Stimulated activated CD8-positive, alpha-beta memory T cell treated with anti-CD3 and anti-CD28 coated beads, Interleukin-4, amount 100 ng/mL, for 24 hours (primary cell): ENCODE data around the gene MEGF6.
"Not testable (repeated sequence)": the region's sequence is repeated elsewhere in the genome, so short reads cannot be mapped to it uniquely, and the experiment has no call there.

Source experiments
- DNase-seq: peaks from one replicate; pipeline ENCODE4 v3.0.0-alpha.2; 2020; ENCODE audit warnings: low read depth

The MEGF6 gene

DNA sequence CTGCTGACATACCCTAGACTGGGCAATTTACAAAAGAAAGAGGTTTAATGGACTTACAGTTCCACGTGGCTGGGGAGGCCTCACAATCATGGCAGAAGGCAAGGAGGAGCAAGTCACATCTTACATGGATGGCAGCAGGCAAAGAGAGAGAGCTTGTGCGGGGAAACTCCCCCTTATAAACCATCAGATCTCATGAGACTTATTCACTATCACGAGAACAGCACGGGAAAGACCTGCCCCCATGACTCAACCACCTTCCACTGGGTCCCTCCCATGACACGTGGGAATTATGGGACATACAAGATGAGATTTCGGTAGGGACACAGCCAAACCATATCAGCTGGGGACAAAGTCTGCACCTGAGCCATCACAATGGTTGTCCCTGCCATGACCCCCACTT is 35.8 kb downstream of the MEGF6 start:
- not testable (repeated sequence) for DNase-seq

DNA sequence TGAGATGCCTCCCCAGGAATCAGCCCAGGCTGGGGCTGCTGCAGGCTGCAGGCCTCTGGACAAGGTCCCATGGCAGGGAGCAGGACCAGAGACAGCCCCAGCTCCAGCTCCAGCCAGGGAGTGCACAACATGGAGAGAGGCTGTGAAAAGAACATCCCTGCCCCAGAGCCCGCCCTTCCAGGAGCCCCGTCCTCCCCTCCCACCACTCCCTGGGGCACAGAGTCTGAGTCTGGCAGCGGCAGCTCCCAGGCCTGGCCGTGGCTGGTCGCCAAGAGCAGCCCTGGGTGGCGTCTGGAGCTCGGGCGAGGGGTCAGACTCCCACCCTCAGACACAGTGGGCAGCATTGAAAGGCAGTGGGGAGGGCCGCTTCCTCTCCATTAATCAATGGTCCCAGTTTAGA is 37.8 kb downstream of the MEGF6 start:
- no peak for DNase-seq

DNA sequence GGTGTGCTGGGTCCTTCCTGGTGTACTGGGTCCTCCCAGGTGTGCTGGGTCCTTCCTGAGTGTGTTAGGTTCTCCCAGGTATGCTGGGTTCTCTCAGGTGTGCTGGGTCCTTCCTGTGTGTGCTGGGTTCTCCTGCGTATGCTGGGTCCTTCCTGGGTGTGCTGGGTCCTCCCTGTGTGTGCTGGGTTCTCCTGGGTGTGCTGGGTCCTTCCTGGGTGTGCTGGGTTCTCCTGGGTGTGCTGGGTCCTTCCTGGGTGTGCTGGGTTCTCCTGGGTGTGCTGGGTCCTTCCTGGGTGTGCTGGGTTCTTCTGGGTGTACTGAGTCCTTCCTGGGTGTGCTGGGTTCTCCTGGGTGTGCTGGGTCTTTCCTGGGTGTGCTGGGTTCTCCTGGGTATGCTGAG is 38.7 kb downstream of the MEGF6 start:
- not testable (repeated sequence) for DNase-seq

DNA sequence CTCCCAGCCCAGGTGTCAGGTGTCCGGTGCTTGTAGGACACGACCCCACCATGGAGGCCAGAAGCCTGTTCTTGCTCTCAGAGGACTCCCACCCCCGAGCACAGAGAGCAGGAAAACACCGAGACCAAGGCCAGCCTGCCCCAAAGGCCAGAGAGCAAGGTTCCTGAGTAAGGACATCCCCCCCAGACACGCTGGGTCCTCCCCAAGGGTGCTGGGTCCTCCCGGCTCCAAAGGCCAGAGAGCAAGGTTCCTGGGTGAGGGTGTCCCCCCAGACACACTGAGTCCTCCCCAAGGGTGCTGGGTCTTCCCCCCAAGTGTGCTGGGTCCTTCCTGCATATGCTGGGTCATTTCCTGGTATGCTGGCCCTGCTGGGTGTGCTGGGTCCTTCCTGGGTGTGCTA is 40.0 kb downstream of the MEGF6 start:
- no peak for DNase-seq

DNA sequence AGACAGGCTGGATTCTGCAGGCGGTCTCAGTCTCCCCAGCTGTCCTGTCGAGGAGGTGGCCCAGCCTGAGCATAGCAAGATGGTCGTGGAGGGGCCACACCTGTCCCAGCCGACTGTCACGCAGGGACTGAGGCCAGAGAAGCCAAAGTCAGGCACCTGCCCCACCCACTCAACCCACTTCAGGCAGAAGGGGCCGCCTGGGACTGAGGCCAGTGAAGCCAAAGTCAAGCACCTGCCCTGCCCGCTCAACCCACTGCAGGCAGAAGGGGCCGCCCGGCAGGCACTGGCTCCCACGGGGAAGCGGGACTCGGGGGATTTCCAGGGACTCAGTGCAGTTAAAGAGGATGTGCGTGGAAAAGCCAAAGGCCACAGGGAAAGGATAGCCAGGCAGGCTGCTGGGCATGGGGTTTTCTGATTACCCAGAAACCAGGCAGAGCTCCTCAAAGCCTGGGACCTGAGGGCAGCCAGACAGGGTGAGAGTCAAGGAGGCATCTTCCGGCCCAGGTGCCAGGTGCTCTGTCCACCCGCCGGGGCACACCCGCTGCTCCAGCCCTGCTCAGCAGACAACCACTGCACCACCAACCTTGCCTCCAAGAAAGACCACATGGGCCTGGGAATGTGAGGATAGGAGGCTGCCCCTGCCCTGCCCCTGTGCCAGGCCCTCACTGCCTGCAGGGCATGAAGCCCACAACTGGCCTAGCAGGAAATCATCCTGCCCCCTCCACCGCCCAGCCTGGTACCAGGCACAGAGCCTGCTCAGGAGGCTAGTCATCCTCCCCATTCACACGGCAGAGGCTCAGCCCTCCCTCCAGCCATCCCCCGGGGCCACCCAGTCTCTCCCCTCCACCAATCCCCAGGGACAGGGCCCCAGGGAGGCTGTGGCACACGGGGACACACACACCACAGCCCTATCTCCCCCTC is 41.0 kb downstream of the MEGF6 start:
- DNase-seq: no peak

DNA sequence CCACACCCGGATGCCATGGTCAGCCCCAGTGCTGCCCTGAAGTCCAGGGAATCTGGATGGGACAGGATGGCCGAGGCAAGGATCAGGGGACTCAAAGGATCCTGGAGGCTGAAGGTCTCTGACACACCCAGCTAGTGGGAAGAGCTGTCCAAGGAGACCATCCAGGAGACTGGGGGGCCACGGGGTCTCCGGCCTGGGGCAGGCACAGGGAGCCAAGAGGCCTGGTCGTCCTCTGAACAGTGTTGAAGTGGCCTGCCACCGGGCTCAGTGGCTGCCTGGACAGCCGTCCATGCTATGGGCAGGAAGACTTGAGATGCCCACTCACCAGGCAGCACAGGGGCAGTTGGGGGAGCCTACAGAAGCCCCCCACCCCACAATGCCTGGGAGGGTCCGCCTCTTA is 41.9 kb downstream of the MEGF6 start:
- no peak for DNase-seq

DNA sequence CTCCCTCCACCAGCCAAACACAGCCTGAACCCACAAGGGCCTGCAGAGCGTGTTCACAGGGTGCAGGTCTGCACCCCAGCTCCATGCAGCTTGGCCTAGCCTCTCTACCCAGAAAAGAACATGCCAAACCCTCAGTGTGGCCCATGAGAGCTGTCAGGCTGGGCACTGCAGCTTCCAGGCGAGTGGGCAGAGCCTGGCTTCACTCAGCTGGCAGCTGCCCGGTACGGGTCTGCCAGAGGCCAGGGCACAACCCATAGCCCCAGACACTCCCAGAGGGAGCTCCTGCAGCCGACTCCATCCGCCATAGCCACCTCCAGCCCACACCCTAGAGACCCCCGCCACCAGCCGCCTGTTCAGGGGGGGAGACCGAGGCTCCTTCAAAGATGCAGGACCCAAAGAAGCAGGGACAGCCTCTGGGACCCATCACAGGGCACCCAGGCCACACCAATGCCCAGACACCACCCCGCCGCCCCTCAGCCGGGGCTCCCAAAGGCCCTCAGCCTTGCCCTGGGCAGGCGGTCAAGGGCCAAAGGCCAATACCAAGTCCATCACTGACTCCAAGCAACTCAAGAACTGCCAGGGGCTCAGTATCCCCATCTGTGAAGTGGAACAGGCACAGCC is 42.4 kb downstream of the MEGF6 start:
- DNase-seq: no peak

DNA sequence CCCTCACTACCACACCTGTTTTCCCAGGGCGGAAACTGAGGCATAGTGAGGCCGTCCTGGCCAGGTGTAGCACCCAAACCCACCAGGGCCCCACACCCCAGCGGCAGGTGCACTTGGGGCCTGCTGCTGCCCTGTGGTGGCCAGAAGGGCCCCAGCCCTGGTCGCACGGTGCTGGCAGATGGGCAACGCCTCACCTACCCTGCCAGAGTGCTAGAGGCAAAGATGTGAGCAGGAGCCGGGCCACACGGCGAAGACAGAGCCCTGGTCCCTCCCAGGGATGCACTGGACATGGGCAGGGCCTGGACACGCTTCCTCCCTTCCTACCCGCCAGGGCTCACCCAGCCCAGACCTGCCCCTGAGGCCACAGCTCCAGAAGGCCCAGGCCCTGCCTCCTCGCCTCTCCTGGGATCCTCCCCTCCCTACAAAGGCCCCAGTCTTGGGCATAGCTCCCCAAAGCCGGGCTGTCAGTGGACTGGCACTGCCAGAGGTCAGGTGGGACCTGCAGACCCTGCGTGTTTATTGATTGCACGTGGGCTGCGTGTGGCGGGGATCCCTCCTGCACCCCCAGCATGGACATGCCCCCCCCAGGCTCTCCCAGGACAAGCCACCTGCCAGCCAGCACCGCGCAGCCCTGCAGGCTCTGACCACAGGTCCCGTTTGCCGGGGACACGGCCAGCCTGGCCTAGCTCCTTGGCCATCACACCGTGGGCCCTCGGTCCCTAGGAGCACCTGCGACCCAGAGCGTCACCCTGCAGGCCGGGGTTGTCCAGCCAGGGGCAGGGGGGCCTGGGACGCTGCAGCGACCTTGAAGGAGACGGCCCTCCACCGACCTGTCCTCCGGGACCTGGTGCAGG is 44.1 kb downstream of the MEGF6 start:
- no peak for DNase-seq

DNA sequence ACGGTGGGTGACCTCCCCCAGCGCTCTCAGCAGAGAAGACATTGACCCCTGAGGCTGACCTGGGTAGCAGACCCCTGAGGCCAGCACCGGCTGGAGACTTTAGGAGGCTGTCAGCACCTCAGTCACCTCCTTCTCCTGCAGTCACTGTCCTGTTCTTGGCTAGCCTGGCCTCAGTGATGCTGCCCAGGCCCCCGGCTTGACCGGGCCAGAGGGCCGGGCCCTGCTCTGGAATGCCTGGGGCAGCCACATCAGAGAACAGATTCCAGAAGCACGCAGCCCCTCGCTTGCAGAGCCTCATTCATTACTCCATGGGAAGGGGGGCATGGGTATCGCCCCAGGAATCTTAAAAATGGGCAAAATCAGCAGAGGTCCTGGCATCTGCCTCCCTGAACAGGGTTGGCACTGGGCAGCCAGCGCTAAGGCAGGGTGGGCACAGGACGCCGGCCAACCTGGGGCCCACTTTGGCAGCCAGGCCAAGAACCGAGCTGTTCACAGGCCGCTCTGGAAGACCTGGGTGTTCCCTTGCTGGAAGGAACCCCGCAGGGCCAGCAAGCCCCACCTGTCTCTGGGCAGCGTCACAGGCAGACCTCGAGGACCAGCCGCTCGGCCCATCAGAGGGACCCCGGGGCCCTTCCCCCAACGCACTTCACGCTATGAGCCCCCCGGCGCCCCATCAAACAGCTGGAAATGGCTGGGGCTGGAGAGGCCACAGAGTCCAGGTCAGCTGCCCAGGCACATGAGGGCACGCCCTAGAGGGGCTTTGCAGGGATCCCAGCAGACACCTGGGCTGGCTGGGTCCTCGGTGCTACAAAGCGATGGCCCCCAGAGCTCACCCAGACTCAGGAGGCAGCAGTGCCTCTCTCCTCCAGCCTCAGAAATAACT is 45.1 kb downstream of the MEGF6 start:
- DNase-seq: no peak

DNA sequence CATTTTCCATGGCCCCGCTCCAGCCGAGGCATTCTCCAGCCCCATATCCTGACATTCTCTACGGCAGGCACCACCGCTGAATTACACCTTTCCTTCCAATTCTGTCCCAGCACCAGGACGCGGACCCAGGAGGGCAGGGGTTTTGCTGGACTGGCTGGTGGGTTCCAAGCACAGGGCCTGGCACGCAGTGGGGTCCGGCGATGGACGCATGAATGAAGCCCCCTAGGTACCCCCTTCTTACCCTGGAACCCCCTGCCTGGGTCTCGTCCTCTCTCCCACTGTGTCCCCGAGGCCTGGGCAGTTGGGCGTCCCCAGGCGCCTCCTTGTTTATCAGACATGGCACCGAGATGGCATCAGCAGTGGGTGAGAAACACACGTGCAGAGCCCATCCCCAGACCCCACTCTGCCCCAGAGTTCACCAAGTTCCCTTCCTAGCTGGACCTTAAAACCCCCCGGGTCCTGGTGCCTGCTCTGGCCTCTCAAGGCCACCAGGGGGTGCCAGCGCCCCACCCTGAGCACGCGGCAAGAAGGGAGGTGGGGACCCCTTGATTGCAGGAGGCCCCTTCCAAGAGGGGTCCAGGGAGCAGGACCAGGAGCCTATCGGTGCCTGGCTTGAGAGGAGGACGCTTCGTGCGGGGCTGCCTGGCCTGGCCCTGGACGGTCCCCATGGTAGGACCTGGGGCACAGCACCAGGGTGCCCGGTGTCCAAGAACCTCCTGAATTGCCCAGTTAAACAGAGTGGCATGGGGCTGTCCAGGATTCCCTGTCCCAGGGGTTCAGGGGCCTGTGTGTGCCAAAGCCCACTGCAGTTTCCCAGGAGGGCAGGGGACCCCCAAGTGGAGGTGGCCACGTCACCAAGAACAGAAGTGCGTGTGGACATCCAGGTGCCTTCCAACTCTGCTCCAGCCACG is 46.1 kb downstream of the MEGF6 start:
- no peak for DNase-seq

DNA sequence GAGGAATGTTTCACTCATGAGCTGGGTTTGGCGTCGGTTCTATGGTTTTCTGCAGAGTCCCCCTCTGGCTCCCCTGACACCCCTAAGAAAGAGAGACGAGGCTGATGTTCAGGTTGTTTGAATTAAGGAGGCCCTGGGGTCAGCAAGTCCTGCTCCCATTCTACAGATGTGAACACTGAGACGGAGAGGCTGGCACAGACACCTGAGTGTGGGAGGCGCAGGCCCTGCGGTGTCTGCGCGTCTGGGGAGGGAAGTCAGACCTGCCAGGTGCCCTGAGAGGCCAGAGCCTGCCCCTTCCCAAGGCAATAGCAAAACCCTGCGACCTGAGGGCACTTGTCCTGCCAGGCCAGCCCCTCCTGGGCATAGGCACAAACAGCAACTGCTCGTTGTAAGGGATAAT is 47.7 kb downstream of the MEGF6 start:
- DNase-seq: no peak

DNA sequence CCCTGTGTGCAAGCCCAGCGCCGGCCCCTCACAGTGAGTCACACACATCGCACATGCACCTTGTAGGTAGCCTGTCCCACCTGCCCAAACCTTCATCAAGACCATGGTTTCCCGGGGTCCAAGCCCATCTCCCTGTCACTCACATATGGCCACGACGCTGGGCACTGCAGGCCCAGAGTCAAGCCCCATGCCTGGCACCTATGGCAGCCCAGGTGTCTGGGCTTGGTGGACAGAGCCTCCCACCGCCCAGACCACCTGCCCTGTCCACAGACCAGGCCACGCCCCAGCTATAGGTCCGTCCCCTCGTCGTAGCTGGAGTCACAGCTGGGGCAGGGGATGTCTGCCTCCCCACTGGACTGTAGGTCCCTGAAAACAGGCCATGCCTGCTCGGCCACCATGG is 48.2 kb downstream of the MEGF6 start:
- DNase-seq: no peak

DNA sequence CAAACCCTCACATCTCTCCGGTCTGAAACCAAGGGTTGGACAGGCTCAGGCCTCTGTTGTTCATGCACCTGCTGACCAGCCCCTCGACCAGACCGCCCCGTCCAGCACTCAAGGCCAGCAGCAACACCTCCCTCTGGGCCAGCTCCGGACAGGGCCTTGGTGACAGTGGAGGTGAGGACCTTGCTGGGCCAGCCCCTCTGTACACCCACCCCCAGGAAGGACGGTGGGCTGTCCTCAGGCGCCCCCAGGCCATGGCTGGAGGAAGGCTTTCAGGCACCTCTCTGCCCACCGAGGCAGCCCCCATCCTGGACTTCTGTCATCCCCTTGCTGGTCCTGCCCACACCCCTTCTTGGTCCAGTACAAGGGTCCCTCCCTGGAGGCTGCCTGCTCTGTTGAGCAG is 48.6 kb downstream of the MEGF6 start:
- no peak for DNase-seq

DNA sequence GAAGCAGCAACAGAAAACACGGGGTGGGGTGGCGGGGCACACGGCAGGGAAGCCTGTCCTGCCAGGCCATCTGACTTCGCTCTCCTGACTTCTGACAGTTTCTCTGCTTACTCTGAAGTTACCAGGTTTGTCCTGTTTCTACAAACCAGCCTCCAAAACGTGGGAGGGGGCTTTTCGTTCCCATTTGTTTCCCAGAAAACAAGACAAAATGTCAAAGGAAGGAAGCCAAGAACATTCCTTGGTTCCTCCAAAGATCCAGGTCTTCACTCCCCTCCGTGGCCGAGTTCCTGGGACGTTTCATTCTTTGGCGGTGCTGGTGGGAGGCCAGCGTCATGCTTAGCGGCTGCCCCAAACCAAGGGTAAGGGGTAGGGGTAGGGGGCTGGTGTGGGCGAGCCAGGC is 49.6 kb downstream of the MEGF6 start:
- no peak for DNase-seq

DNA sequence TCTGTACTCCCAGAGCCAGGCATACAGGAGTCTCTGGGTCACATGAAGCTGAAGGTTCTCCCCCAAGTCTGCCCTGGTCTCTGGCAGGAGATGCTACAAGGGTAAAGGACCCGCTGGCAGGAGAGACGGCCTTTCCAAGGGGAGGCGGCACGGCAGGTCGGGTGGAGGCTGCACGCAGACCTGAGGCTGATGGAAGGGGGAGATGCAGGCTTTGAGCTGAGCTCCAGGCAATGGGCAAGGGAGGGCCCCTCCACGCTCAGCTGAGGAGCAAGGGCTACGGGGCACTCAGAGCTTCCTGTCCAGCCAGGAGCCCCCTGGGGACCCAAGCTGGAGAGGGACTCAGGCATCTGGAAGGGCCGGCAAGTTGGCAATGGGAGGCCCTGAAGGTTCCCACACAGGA is 50.3 kb downstream of the MEGF6 start:
- no peak for DNase-seq

DNA sequence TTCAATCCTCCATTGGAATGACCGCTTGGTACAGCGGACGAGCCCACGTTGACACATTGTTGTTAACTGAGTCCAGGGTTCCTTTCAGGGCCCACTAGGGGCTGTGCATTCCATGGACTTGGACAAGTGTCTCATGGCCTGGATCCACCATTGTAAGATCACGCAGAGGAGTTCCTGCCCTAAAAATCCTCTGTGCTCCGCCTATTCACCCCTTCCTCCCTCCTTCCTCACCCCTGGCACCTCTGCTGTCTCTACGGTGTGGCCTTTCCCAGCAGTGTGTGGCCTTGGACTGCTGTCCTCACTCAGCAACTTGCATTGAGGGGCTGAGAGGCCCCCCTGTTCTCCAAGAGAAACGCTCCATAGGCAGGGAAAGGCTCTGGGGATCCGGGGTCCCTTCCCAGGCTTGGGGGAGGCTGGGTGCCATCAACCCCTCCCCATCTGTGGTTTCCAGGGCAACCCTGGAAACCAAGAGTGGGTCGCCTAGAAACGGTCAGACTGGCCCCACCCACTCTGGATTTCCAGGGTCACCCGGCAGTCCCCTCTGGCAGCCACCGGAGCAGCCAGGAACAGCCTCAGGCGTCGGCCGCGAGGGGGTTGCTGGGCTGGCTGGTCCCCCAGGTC is 50.9 kb downstream of the MEGF6 start:
- no peak for DNase-seq

DNA sequence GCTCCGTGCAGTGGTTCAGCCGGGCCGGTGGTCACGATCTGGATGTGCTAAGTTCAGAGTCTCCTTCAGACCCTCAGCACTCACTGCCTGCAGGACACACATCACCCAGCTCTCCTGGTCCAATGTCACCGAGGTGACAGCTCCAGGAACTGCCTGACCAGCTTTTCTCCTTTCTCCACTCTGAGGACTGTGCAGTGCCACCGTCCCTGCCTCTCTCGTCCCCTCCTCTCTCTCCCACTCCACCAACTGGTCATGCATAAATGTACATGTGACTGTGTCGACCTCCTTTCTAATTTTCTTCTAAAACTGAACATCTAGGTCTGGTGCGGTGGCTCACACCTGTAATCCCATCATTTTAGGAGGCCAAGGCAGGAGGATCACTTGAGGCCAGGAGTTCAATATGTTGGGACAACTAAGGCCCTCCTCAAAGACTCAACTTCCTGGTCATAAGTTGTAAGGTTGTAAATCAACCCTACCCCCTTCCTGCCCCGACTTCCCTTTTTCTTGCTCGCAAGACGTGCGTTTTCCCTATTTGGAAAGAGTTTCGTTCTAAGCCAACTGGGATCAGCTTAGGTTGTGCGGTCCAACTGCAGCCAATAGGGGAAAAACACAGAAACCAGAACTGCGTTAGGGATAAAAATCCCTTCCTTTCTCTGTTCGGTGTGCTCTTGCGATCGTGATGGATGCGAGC is 53.1 kb downstream of the MEGF6 start:
- DNase-seq: no peak

DNA sequence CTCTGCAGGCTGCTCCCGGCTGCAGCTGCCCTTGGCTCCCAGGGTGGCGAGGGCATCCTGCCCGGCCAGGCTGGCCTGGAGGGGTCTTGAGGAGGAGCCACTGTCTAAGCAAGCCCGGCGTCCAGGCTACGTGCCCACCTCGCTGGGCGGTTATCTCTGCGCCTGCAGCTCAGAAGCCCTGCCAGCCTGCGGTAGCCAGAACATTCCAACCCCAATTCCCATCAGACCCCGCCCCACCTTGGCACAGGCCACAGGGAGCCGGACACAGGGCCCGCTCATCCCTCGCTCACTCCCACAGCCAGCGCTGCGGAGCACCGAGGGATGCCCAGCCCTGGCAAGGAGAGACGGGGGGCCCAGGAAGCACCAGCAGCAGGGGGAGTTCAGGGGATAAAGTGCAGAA is 53.9 kb downstream of the MEGF6 start:
- DNase-seq: no peak

DNA sequence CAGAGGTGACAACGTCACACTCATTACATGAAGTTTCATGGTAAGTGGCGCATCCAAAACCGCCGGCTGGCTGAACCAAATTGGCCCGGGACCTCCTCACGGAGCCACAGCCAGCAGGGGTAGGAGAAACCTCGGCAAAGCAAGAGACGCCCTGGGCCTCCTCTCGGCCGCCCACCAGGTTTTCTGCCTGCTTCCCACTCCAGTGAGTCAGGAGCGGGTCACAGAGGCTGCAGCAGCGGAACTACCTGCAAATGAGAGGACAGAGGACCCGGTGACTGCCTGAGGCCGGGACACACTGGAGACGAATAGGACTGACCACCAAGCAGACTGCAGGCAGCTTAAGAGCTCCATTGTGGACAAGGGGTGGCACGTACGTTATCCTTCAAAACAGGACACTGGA is 55.0 kb downstream of the MEGF6 start:
- no peak for DNase-seq
